B cell (primary cell): Measurements from ENCODE around the gene ADAR. TPM values are rescaled to one million over a fixed set of nuclear protein-coding genes. Genes with fewer than 3 reads are reported as not detected.

Experiments
- ATAC-seq: fragments of 200-7000 bp; cut with Tn5 transposase; one replicate; pipeline ENCODE4 v1.10.0; 2021; ENCODE audit warnings: low read depth, mild to moderate bottlenecking, moderate number of reproducible peaks, moderate library complexity
- CTCF ChIA-PET: fragments of 350-600 bp; sonication (Branson Sonifier 250); formaldehyde crosslinking; loops from one replicate; lab custom pipeline; 2021; ENCODE audit warnings: antibody characterized with exemption, inconsistent platforms; lab: Charles Lee
- POLR2A ChIA-PET: fragments of 350-600 bp; sonication (Branson Sonifier 250); formaldehyde crosslinking; loops from one replicate; lab custom pipeline; 2021; ENCODE audit warnings: antibody characterized with exemption; lab: Charles Lee
- DNase-seq: peaks from one replicate; pipeline ENCODE4 v3.0.0; 2013
- H2AFZ ChIP-seq: 2 replicates; pipeline ENCODE4 v1.6.1; 2012; ENCODE audit warnings: mild to moderate bottlenecking, low read depth, low read length; ENCODE audit not compliant: insufficient read depth, poor library complexity, severe bottlenecking
- H3K27ac ChIP-seq, 2 donors: 1 replicate in 1 of 2; 2 replicates in 1 of 2; pipeline ENCODE4 v1.5.1; 2012 to 2013; ENCODE audit warnings: low read length in 2 of 2, mild to moderate bottlenecking in 2 of 2, moderate library complexity in 1 of 2
- H3K27me3 ChIP-seq, 4 experiments: fragments of 200-600 bp in 1 of 4; sonication (generic) in 1 of 4; replicated peaks in 1 of 4; 1 replicate in 2 of 4; 2 replicates in 2 of 4; pipeline versions ENCODE4 v1.6.1 to v1.7.0; 2013 to 2016; ENCODE audit warnings: low read length in 3 of 4, mild to moderate bottlenecking in 2 of 4, mixed read lengths in 1 of 4, moderate library complexity in 1 of 4; ENCODE audit not compliant: insufficient read depth in 4 of 4, control insufficient read depth in 3 of 4; ENCODE audit errors: control extremely low read depth in 1 of 4
- H3K36me3 ChIP-seq, 2 experiments: replicated peaks in 1 of 2; 1 replicate in 1 of 2; 2 replicates in 1 of 2; pipeline versions ENCODE4 v1.6.1 to v1.7.1; 2013; ENCODE audit warnings: low read length in 1 of 2; ENCODE audit not compliant: insufficient read depth in 2 of 2, control insufficient read depth in 1 of 2; ENCODE audit errors: control extremely low read depth in 1 of 2, extremely low read depth in 1 of 2
- H3K4me1 ChIP-seq, 2 donors: fragments of 200-600 bp in 1 of 2; sonication (generic) in 1 of 2; 1 replicate in 1 of 2; 2 replicates in 1 of 2; pipeline versions ENCODE4 v1.5.1 to v1.6.1; 2013 to 2017; ENCODE audit warnings: low read length in 2 of 2; ENCODE audit not compliant: control insufficient read depth in 2 of 2, insufficient read depth in 2 of 2
- H3K4me2 ChIP-seq: replicated peaks from 2 replicates; pipeline ENCODE3; 2012; ENCODE audit warnings: mild to moderate bottlenecking, low read depth, low read length; ENCODE audit not compliant: poor library complexity, severe bottlenecking
- H3K4me3 ChIP-seq, 5 experiments: fragments of 200-600 bp in 1 of 5; sonication (generic) in 1 of 5; 1 replicate in 3 of 5; 2 replicates in 2 of 5; pipeline versions ENCODE4 v1.5.1 to v1.7.0; 2011 to 2016; ENCODE audit warnings: low read length in 4 of 5, mild to moderate bottlenecking in 4 of 5, low read depth in 2 of 5, control low read depth in 1 of 5, moderate library complexity in 1 of 5; ENCODE audit not compliant: insufficient read depth in 1 of 5; ENCODE audit errors: control extremely low read depth in 1 of 5, extremely low read depth in 1 of 5
- H3K79me2 ChIP-seq: fragments of 200-600 bp; sonication (generic); one replicate; pipeline ENCODE4 v1.6.0; 2016; ENCODE audit warnings: low read length; ENCODE audit not compliant: control insufficient read depth, insufficient read depth
- H3K9ac ChIP-seq: fragments of 200-600 bp; sonication (generic); 2 replicates; pipeline ENCODE4 v1.6.1; 2017; ENCODE audit warnings: mild to moderate bottlenecking, low read length, moderate library complexity
- H3K9me3 ChIP-seq, 3 donors: one replicate each; pipeline versions ENCODE4 v1.6.1 to v1.7.1; 2013; ENCODE audit warnings: low read length in 2 of 3; ENCODE audit not compliant: control insufficient read depth in 2 of 3, insufficient read depth in 1 of 3; ENCODE audit errors: control extremely low read depth in 1 of 3
- H4K20me1 ChIP-seq: 2 replicates; pipeline ENCODE4 v1.6.0; 2012; ENCODE audit warnings: mild to moderate bottlenecking, low read length; ENCODE audit not compliant: insufficient read depth, control insufficient read depth, poor library complexity, severe bottlenecking
- H3K27ac Mint-ChIP-seq: one replicate; pipeline ENCODE4 v1.8.0; 2021; ENCODE audit warnings: mixed read lengths
- H3K27me3 Mint-ChIP-seq: one replicate; pipeline ENCODE4 v1.8.0; 2021; ENCODE audit warnings: mixed read lengths
- H3K4me1 Mint-ChIP-seq: one replicate; pipeline ENCODE4 v1.8.0; 2021; ENCODE audit warnings: mixed read lengths
- H3K4me3 Mint-ChIP-seq: one replicate; pipeline ENCODE4 v1.8.0; 2021; ENCODE audit warnings: mixed read lengths
- H3K9me3 Mint-ChIP-seq: one replicate; pipeline ENCODE4 v1.8.0; 2022; ENCODE audit warnings: mixed read lengths; ENCODE audit not compliant: insufficient read depth
- CTCF ChIP-seq: fragments of 200-600 bp; IDR thresholded peaks from one replicate; pipeline ENCODE4 v1.8.0; 2022; ENCODE audit warnings: antibody characterized with exemption, mild to moderate bottlenecking
- EZH2 ChIP-seq: IDR thresholded peaks from 2 replicates; pipeline ENCODE4 v1.6.1; 2012; ENCODE audit warnings: borderline replicate concordance, low read depth, mild to moderate bottlenecking, moderate library complexity, low read length; ENCODE audit not compliant: insufficient read depth, poor library complexity, severe bottlenecking
- WGBS: methylation state at CpG from one replicate; pipeline ENCODE4 v1.1.5; 2013; ENCODE audit warnings: missing lambda C conversion rate; ENCODE audit not compliant: insufficient coverage; 5-methylcytosine and 5-hydroxymethylcytosine counted together
- intact Hi-C: fragments of 100-400 bp; cut with micrococcal nuclease; formaldehyde crosslinking; loops from one replicate; pipeline ENCODE4 v1.10.0; 2022
- polyA plus RNA-seq: library from polyadenylated mRNA; depleted of rRNA; stranded (reverse); fragments of >200 nt; gene quantifications from 2 replicates; pipeline ENCODE4 v1.2.3, GENCODE V29; 2012
- total RNA-seq, 2 donors: library from RNA; stranded (reverse); fragments of 120-200 nt in 1 of 2; gene quantifications; 1 replicate in 1 of 2; 2 replicates in 1 of 2; pipeline versions ENCODE4 v1.2.3 to v1.2.4, GENCODE V29; 2013 to 2022

Gene ADAR
- total and polyA plus RNA-seq, 2 donors (not counting 1 experiment from before 2014, with no cell fraction given): 64.9 to 241 TPM

- ATAC-seq: no peak
- Histone ChIP-seq H3K9ac (no peak overlapping the region), H3K4me2 (no peak overlapping the region), H3K27me3 (no peaks in the 10 kb centered on the region), H3K79me2 (no peaks in the 10 kb centered on the region), H3K36me3 (peaks cover 20 to 64% of the 10 kb centered on the region in 2 experiments), H3K9me3 (peaks cover 0 to 3% (median 0%) of the 10 kb centered on the region in 3 donors), H3K4me1 (no peaks in the 10 kb centered on the region), H3K4me3 (no peak overlapping the region), H4K20me1 (peaks cover 39% of the 10 kb centered on the region), H2AFZ (no peak overlapping the region), H3K27ac (no peak overlapping the region)
- TF ChIP-seq CTCF (no peak), EZH2 (no peak)
- Mint-ChIP-seq H3K27ac (no peak overlapping the region), H3K27me3 (peaks cover 4% of the 10 kb centered on the region), H3K4me1 (peaks cover 7% of the 10 kb centered on the region), H3K4me3 (no peak overlapping the region), H3K9me3 (no peaks in the 10 kb centered on the region)
- DNase-seq: no peak
- ChIA-PET POLR2A (no interaction called here), CTCF (interaction anchor here (6.6 kb wide), 1 partner anchor 68 kb away, joined by 188 read pairs; no protein-coding TSS in a partner anchor)
- intact Hi-C loops: no loop called here
- WGBS: 90% methylated on average over 4 of the region's 5 CpGs
Observed at GRCh38 chr1:154550070-154550469, 57.9 kb downstream of the ADAR start.

- no peaks in the 10 kb centered on the region for H3K9me3 Mint-ChIP-seq
- no peak overlapping the region for H3K27ac Mint-ChIP-seq
- ATAC-seq (no peak), DNase-seq (no peak)
- intact Hi-C loops: loop anchor here (5.0 kb wide), 1 partner anchor 227 kb away; the partner anchor contains the start of gene AQP10
- peaks cover 8% of the 10 kb centered on the region for H3K27me3 Mint-ChIP-seq
- H3K4me3 ChIP-seq: no peak overlapping the region
- H3K27ac ChIP-seq: no peak overlapping the region
- WGBS: 93% methylated on average over 2 of the region's 3 CpGs
- H3K9ac ChIP-seq: no peak overlapping the region
- H3K27me3 ChIP-seq: no peaks in the 10 kb centered on the region
- POLR2A ChIA-PET: no interaction called here
- CTCF ChIA-PET: interaction anchor here (1.0 to 6.6 kb wide), 2 partner anchors 10 to 67 kb away, joined by 3 to 188 read pairs; no protein-coding TSS in a partner anchor
- peaks cover 7% of the 10 kb centered on the region for H3K4me1 Mint-ChIP-seq
- H3K36me3 ChIP-seq: peaks cover 20 to 56% of the 10 kb centered on the region in 2 experiments
- H4K20me1 ChIP-seq: peaks cover 32% of the 10 kb centered on the region
- no peaks in the 10 kb centered on the region for H3K4me1 ChIP-seq
- TF ChIP-seq CTCF (no peak), EZH2 (no peak)
- H3K4me3 Mint-ChIP-seq: no peak overlapping the region
- H2AFZ ChIP-seq: no peak overlapping the region
- H3K4me2 ChIP-seq: no peak overlapping the region
- H3K9me3 ChIP-seq: peaks cover 0 to 3% (median 0%) of the 10 kb centered on the region in 3 donors
- no peaks in the 10 kb centered on the region for H3K79me2 ChIP-seq
Observed at GRCh38 chr1:154549202-154549770, 58.7 kb downstream of the ADAR start.
